Measurements from ENCODE around the gene WAPL. TPM values are rescaled to one million over a fixed set of nuclear protein-coding genes. Genes with fewer than 3 reads are reported as not detected.
A peak's percentile ranks its signal among the peaks of the same experiment; 100 is the strongest.

WAPL gene
- total RNA-seq, 1 donor from 2014 or later: 36.1 TPM

- DNase-seq (ENCODE audit: low read depth): peak; percentile 50
Measured at GRCh38 chr10:86523348-86523747, 1.8 kb upstream of the WAPL start.

GRCh38 chr10:86522510-86522855 lies 891 bp upstream of the WAPL start:
- no peak for DNase-seq (ENCODE audit: low read depth)

GRCh38 chr10:86520871-86521677 lies 518 bp downstream of the WAPL start:
- peak; percentile 63 for DNase-seq (ENCODE audit: low read depth)

DNA sequence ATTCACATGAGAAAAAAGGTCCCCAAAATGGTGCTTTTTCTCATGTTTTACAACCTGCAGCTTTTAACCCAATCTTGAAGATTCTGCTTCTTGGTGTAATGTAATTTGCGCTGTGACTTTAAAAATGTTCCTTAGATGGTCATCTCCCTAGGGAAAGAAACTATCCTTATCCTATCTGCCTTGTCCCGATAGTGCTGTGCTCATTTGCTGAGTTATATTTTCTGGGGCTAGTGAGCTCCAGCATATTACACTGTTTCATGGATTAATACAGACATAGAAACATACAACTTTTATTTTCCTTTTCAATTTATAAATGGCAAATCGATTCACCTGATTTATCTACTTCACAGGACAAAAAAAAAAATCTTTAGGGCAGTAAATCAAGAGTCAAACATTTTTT lies 2.8 kb downstream of the WAPL start:
- DNase-seq (ENCODE audit: low read depth): no peak

DNA sequence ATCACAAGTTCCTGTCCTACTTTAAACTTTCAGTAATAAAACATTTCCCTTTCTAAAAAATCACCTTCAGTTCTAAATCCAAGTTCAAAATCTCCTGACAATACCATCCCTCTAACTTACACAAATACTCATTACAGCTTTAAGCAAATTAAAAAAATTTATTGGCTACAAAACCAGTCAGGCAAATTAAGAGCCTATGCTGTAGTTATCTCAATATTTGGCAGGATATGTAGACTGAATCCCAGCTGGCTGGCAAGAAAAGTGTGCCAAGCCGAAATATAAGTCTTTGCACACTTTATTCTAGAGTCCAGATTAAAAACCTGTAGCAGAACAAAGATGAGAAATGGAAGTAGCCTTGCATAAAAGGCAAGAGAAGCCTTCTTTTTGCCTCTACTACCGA lies 9.5 kb downstream of the WAPL start:
- DNase-seq (ENCODE audit: low read depth): no peak

DNA sequence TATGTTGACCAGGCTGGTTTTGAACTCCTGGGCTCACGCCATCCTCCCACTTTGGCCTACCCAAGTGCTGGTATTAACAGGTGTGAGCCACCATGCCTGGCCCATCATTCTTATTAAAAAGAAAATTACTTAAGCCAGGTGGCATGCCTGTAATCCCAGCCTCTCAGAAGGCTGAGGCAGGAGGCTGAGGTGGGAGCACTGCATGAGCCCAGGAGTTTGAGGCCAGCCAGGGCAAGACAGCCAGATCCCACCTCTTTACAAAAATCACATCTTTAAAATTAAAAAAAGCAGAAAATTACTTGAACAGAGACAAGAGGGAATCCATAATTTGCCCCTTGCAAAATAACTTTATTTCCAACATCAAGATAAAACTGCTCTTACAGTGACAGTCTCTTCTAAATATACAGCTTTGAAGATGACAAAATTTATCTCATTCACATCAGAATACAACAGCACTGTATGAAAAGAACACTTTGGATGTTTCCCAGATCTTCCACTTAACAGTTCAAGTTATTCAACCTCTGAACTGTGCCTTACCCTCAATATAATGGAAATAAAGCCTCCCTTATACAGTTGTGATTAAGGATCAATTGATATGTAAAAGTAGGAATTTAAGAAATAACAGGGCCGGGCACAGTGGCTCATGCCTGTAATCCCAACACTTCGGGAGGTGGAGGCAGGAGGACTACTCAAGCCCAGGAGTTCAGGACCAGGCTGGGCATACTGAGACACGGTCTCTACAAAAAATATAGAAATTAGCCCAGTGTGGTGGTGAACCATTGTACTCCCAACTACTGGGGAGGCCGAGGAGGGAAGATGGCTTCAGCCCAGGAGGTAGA lies 10.3 kb downstream of the WAPL start:
- DNase-seq (ENCODE audit: low read depth): no peak

GRCh38 chr10:86509145-86509544 lies 12.4 kb downstream of the WAPL start:
- no peak for DNase-seq (ENCODE audit: low read depth)

DNA sequence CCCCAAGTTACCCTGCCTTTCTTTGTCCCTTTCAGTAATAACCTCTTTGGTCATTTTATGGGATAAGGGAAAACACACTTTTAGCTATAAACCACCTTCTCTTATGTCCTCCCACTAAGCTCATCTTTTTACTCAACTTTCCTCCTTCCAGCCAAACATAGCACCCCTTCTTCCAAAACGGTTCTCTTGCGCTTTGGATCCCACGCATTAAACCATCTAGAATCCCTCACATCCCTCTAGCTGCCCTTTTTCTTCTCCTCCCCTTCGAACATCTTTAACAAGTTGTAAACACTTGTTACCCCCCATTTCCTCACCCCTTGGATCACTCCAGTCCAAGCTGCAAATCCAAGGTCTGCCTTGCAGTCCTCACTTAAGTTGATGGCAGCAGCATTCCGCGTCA lies 13.4 kb downstream of the WAPL start:
- DNase-seq (ENCODE audit: low read depth): no peak

DNA sequence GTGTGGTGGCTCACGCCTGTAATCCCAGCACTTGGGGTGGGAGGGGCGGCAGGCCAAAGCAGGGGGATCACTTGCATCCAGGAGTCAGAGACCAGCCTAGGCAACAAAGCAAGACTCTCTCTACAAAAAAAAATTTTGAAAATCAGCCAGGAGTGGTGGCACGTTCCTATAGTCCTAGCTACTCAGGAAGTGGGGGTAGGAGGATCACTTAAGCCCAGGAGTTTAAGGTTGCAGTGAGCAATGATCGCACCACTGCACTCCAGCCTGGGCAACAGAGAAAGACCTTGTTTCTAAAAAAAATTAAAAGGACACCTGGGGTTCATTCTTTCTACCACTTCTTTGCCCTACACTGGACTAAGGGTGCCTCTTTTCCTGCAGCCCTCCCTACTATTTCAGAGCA lies 15.1 kb downstream of the WAPL start:
- DNase-seq (ENCODE audit: low read depth): no peak

GRCh38 chr10:86506062-86506461 lies 15.5 kb downstream of the WAPL start:
- no peak for DNase-seq (ENCODE audit: low read depth)

GRCh38 chr10:86504510-86504909 lies 17.1 kb downstream of the WAPL start:
- no peak for DNase-seq (ENCODE audit: low read depth)

DNA sequence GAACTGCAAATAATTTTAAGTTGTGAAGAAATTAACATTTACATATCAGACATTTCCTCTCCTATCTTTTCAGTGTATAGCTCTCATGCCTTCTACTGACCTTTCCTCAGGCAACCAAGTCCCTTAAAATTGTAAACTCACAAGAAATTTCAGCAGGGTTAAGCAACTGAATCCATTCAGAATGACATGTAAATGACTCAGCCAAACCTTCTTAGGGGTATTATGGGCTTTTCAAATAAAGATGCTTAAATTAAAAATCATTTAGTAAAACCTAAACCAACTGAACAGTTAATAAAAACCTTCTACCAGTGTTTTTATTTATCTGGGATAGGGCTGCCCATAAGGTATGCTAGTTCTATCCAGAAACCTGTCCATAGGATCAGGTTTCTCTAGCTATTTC lies 20.7 kb downstream of the WAPL start:
- DNase-seq (ENCODE audit: low read depth): no peak

DNA sequence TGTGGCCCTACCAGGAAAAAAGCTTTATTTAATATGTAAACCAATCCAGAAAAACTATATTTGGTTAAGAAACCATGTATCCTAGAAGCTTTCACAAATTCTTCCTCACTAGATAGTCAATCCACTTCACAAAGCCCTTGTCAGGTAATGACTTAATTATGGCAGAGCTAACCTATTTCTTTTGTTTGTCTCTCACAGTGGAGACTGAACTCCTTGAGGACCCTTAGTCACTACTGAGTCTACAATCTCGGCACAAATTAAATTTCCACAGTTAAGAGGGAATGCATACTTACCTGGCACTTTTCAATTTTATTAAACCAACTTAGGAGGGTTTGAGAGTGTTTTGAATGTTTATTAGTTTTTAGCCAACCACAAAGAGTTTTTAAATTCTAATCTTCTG lies 23.0 kb downstream of the WAPL start:
- no peak for DNase-seq (ENCODE audit: low read depth)

GRCh38 chr10:86497621-86498020 lies 24.0 kb downstream of the WAPL start:
- no peak for DNase-seq (ENCODE audit: low read depth)

GRCh38 chr10:86489960-86490612 lies 31.5 kb downstream of the WAPL start:
- no peak for DNase-seq (ENCODE audit: low read depth)

- DNase-seq (ENCODE audit: low read depth): no peak
Measured at GRCh38 chr10:86489071-86489810, 32.4 kb downstream of the WAPL start.

DNA sequence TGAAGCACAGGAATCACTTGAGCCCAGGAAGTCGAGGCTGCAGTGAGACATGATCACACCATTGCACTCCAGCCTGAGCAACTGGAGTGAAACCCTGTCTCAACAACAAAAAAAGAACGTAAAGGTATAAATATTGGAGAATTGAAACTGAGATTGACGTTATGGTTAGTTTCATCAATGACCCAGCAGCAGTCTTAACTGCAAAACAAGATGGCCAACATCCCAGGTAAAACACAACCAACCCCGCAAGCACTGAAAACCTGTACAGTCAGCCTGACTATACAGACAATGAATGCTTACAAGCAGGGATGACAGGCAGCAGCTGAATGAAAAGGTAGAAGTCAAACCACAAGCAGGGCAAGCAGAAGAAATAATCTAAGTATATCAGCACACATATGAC lies 34.7 kb downstream of the WAPL start:
- DNase-seq (ENCODE audit: low read depth): peak; percentile 21

GRCh38 chr10:86483664-86484063 lies 37.9 kb downstream of the WAPL start:
- DNase-seq (ENCODE audit: low read depth): no peak

DNA sequence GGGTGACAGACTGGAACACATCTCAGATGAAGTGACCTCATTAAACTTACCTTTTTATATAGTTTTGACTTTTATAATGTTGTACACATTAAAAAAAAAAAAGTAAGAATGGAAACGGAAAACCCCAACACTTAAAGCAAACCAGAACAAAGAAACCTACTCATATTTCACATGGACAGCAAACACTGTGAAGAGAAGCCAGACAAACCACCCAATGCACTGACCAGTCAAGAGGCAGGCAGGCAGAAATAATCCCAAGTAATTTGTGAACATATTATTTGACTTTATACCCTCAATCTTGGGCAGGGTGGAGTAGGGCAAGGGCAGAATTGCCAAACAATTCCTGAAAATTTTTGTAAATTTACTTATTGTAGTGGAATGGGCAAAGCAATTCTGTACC lies 39.8 kb downstream of the WAPL start:
- DNase-seq (ENCODE audit: low read depth): peak; percentile 43

GRCh38 chr10:86480571-86480970 lies 41.0 kb downstream of the WAPL start:
- no peak for DNase-seq (ENCODE audit: low read depth)

DNA sequence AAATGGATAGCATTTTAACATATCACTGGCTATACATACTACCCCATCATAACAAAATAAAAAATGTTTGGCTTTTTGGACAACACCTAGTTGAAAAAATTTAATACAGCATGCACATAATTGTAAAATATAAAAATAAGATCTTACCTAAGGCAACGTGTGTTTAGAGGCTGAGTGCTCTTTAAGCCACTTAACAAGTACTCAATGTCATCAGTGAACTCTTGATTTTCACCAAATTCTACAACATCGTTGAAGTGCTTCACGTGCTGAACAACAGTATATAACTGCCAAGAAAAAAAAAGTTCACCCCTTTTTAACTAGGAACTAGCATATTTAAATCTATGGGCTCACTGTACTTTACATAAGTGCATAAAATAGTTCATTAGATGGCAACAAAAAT lies 49.5 kb downstream of the WAPL start:
- DNase-seq (ENCODE audit: low read depth): no peak

Measured in myocyte (in vitro differentiated cells).